HCT116 (cell line): ENCODE measurements around the gene LHX3. TPM values are rescaled to one million over a fixed set of nuclear protein-coding genes. Genes with fewer than 3 reads are reported as not detected.

ENCODE experiments used
- ATAC-seq: fragments of 200-7000 bp; cut with Tn5 transposase; 2 replicates; pipeline ENCODE4 v1.9.1; 2020; ENCODE audit warnings: mild to moderate bottlenecking, moderate library complexity
- BruUV-seq: library from RNA; stranded (reverse); fragments of 400-500 nt; replicated peaks from 2 replicates; lab custom pipeline; 2021; lab: Mats Ljungman, UMichigan
- CTCF ChIA-PET: fragments of 300-600 bp; sonication (Branson Sonifier 250); formaldehyde crosslinking; loops from one replicate; lab custom pipeline; 2021; ENCODE audit warnings: antibody characterized with exemption; lab: Charles Lee
- POLR2A ChIA-PET: fragments of 300-600, 350-600 bp; sonication (Branson Sonifier 250); formaldehyde crosslinking; loops from one replicate; lab custom pipeline; 2021; ENCODE audit warnings: antibody characterized with exemption; lab: Charles Lee
- RAD21 ChIA-PET, 2 experiments: fragments of 300-600 bp; sonication (Branson Sonifier 250); formaldehyde crosslinking; loops; one replicate each; lab custom pipeline; 2023; ENCODE audit warnings: low total read pairs in 2 of 2; ENCODE audit not compliant: uncharacterized antibody in 2 of 2, unreplicated experiment in 2 of 2, low non-redundant PET in 1 of 2; lab: Charles Lee
- DNase-seq: peaks from one replicate; pipeline ENCODE4 v3.0.0-alpha.2; 2010; ENCODE audit warnings: low read depth, low spot score
- H2AFZ ChIP-seq: fragments of 200-600 bp; shearing (Covaris generic), sonication (generic); 2 replicates; pipeline ENCODE4 v1.6.1; 2017; ENCODE audit warnings: low read depth, mixed run types, mixed read lengths, antibody characterized with exemption, low read length; ENCODE audit not compliant: poor library complexity, severe bottlenecking
- H3K27ac ChIP-seq: 2 replicates; pipeline ENCODE4 v1.5.1; 2012; ENCODE audit warnings: low read depth, low read length
- H3K27me3 ChIP-seq: fragments of 200-600 bp; sonication (generic); 2 replicates; pipeline ENCODE4 v1.6.1; 2016; ENCODE audit warnings: mixed run types, low read length, mixed read lengths; ENCODE audit not compliant: insufficient read depth
- H3K36me3 ChIP-seq, 2 experiments: fragments of 200-500 bp in 1 of 2; fragments of 200-600 bp in 1 of 2; sonication (Bioruptor generic) in 1 of 2; sonication (generic) in 1 of 2; 2 replicates each; pipeline versions ENCODE4 v1.5.1 to v1.6.1; 2014 to 2016; ENCODE audit warnings: low read length in 2 of 2, inconsistent platforms in 1 of 2, mixed read lengths in 1 of 2, mixed run types in 1 of 2; ENCODE audit not compliant: insufficient read depth in 2 of 2, control insufficient read depth in 1 of 2
- H3K4me1 ChIP-seq, 2 experiments: fragments of 200-600 bp in 1 of 2; sonication (generic) in 1 of 2; 2 replicates each; pipeline versions ENCODE4 v1.5.1 to v1.6.1; 2012 to 2017; ENCODE audit warnings: low read length in 2 of 2, inconsistent platforms in 1 of 2, mild to moderate bottlenecking in 1 of 2, mixed read lengths in 1 of 2, mixed run types in 1 of 2, moderate library complexity in 1 of 2; ENCODE audit not compliant: insufficient read depth in 2 of 2, control insufficient read depth in 1 of 2
- H3K4me2 ChIP-seq: fragments of 200-600 bp; sonication (generic); 2 replicates; pipeline ENCODE4 v1.6.1; 2017; ENCODE audit warnings: mixed run types, low read length, mixed read lengths
- H3K4me3 ChIP-seq, 2 experiments: fragments of 200-600 bp in 1 of 2; sonication (generic) in 1 of 2; replicated peaks in 1 of 2; 2 replicates each; pipeline ENCODE4 v1.5.1; 2011 to 2016; ENCODE audit warnings: low read length in 2 of 2, control low read depth in 1 of 2, low read depth in 1 of 2, mild to moderate bottlenecking in 1 of 2, mixed read lengths in 1 of 2, mixed run types in 1 of 2
- H3K79me2 ChIP-seq: fragments of 200-600 bp; sonication (generic); 2 replicates; pipeline ENCODE4 v1.6.1; 2017; ENCODE audit warnings: mild to moderate bottlenecking, mixed run types, low read length, moderate library complexity, mixed read lengths; ENCODE audit not compliant: insufficient read depth
- H3K9ac ChIP-seq: fragments of 200-600 bp; sonication (generic); 2 replicates; pipeline ENCODE4 v1.6.1; 2016; ENCODE audit warnings: low read length, mixed read lengths
- H3K9me2 ChIP-seq: fragments of 200-600 bp; sonication (generic), shearing (Covaris generic); 2 replicates; pipeline ENCODE4 v1.6.1; 2017; ENCODE audit warnings: mixed run types, mild to moderate bottlenecking, moderate library complexity; ENCODE audit not compliant: insufficient read depth
- H3K9me3 ChIP-seq, 2 experiments: fragments of 200-500 bp in 1 of 2; fragments of 200-600 bp in 1 of 2; sonication (Bioruptor generic) in 1 of 2; sonication (generic) in 1 of 2; 2 replicates each; pipeline ENCODE4 v1.6.1; 2014 to 2017; ENCODE audit warnings: low read length in 2 of 2, mixed read lengths in 2 of 2, inconsistent platforms in 1 of 2, low read depth in 1 of 2, mild to moderate bottlenecking in 1 of 2, mixed run types in 1 of 2, moderate library complexity in 1 of 2; ENCODE audit not compliant: control insufficient read depth in 1 of 2, insufficient read depth in 1 of 2
- H4K20me1 ChIP-seq: fragments of 200-600 bp; sonication (generic), shearing (Covaris generic); 2 replicates; pipeline ENCODE4 v1.6.1; 2017; ENCODE audit warnings: mixed run types, mild to moderate bottlenecking, moderate library complexity; ENCODE audit not compliant: insufficient read depth
- ATF3 ChIP-seq: IDR thresholded peaks from 2 replicates; pipeline ENCODE4 v1.6.1; 2012
- CBX3 ChIP-seq: IDR thresholded peaks from 2 replicates; pipeline ENCODE4 v1.6.1; 2012; ENCODE audit warnings: low read depth
- CEBPB ChIP-seq: IDR thresholded peaks from 2 replicates; pipeline ENCODE4 v1.6.1; 2012; ENCODE audit warnings: low read depth
- CTCF ChIP-seq, 3 experiments: fragments of 200-600 bp in 1 of 3; sonication (generic) in 1 of 3; IDR thresholded peaks in 2 of 3; conservative IDR thresholded peaks in 1 of 3; 2 replicates each; pipeline ENCODE4 v1.5.1; 2012 to 2017; ENCODE audit warnings: low read depth in 2 of 3, low read length in 2 of 3, antibody characterized with exemption in 1 of 3, borderline replicate concordance in 1 of 3, control low read depth in 1 of 3, mild to moderate bottlenecking in 1 of 3, mixed read lengths in 1 of 3, mixed run types in 1 of 3, moderate library complexity in 1 of 3; ENCODE audit not compliant: insufficient read depth in 1 of 3
- EGR1 ChIP-seq: IDR thresholded peaks from 2 replicates; pipeline ENCODE4 v1.6.1; 2012; ENCODE audit warnings: low read depth
- ELF1 ChIP-seq: IDR thresholded peaks from 2 replicates; pipeline ENCODE4 v1.6.1; 2012; ENCODE audit warnings: low read depth, borderline replicate concordance
- EZH2 ChIP-seq: fragments of 200-600 bp; sonication (generic); IDR thresholded peaks from 2 replicates; pipeline ENCODE4 v1.6.1; 2017; ENCODE audit warnings: antibody characterized with exemption, mixed run types
- EZH2phosphoT487 ChIP-seq: fragments of 200-600 bp; IDR thresholded peaks from 2 replicates; pipeline ENCODE4 v1.6.1; 2018; ENCODE audit warnings: antibody characterized with exemption, borderline replicate concordance
- FOSL1 ChIP-seq: IDR thresholded peaks from 2 replicates; pipeline ENCODE4 v1.6.1; 2012; ENCODE audit warnings: low read depth
- JUND ChIP-seq: IDR thresholded peaks from 2 replicates; pipeline ENCODE4 v1.6.1; 2012
- MAX ChIP-seq: IDR thresholded peaks from 2 replicates; pipeline ENCODE4 v1.6.1; 2012
- POLR2AphosphoS5 ChIP-seq: IDR thresholded peaks from 2 replicates; pipeline ENCODE4 v1.6.1; 2011; ENCODE audit warnings: mild to moderate bottlenecking, low read depth, low read length, moderate library complexity
- RAD21 ChIP-seq: IDR thresholded peaks from 2 replicates; pipeline ENCODE4 v1.6.1; 2012; ENCODE audit warnings: low read depth, mild to moderate bottlenecking
- SIN3A ChIP-seq: IDR thresholded peaks from 2 replicates; pipeline ENCODE4 v1.6.1; 2012; ENCODE audit warnings: low read depth
- SP1 ChIP-seq: IDR thresholded peaks from 2 replicates; pipeline ENCODE4 v1.6.1; 2012; ENCODE audit warnings: low read depth
- SRF ChIP-seq: IDR thresholded peaks from 2 replicates; pipeline ENCODE4 v1.6.1; 2012; ENCODE audit warnings: low read depth
- YY1 ChIP-seq: IDR thresholded peaks from 2 replicates; pipeline ENCODE4 v1.6.1; 2011; ENCODE audit warnings: low read length, low read depth, moderate library complexity, mild to moderate bottlenecking; ENCODE audit not compliant: insufficient replicate concordance; ENCODE audit errors: extremely low read depth
- ZBTB33 ChIP-seq: IDR thresholded peaks from 2 replicates; pipeline ENCODE4 v1.6.1; 2011; ENCODE audit warnings: mild to moderate bottlenecking, low read length, moderate library complexity; ENCODE audit not compliant: insufficient replicate concordance; ENCODE audit errors: extremely low read depth
- ZFX ChIP-seq: fragments of 450-650 bp; IDR thresholded peaks from 2 replicates; pipeline ENCODE4 v1.6.1; 2017
- ZNF274 ChIP-seq: fragments of 200-500 bp; sonication (Bioruptor generic); IDR thresholded peaks from 2 replicates; pipeline ENCODE4 v1.6.1; 2014; ENCODE audit warnings: mild to moderate bottlenecking, low read depth, low read length, inconsistent platforms
- intact Hi-C: fragments of 100-400 bp; cut with micrococcal nuclease; formaldehyde crosslinking; loops from 2 replicates; pipeline ENCODE4 v1.10.0; 2022
- total RNA-seq: library from RNA; stranded (reverse); gene quantifications from one replicate; pipeline ENCODE4 v1.2.1, GENCODE V29; 2021; ENCODE audit not compliant: unreplicated experiment

The LHX3 gene
- total RNA-seq, 1 experiment from 2014 or later = not detected

GRCh38 chr9:136204145-136204805 is 653 bp downstream of the LHX3 start:
- H3K36me3 ChIP-seq = peaks cover 6 to 7% of the 10 kb centered on the region in 2 experiments; a peak in 3 of 4 replicates
- H3K9ac ChIP-seq = no peak overlapping the region
- no peak overlapping the region for H3K4me2 ChIP-seq
- POLR2A ChIA-PET = no interaction called here
- no peak for ATAC-seq
- DNase-seq = no peak
- CTCF ChIA-PET = no interaction called here
- intact Hi-C loops = no loop called here
- RAD21 ChIA-PET = no interaction called here
- H3K27ac ChIP-seq = no peak overlapping the region
- no peak overlapping the region for H2AFZ ChIP-seq
- no peak overlapping the region for H3K4me3 ChIP-seq
- no peaks in the 10 kb centered on the region for H4K20me1 ChIP-seq
- no peaks in the 10 kb centered on the region for H3K79me2 ChIP-seq
- H3K9me3 ChIP-seq = no peaks in the 10 kb centered on the region
- no peaks in the 10 kb centered on the region for H3K4me1 ChIP-seq
- TF ChIP-seq MAX = no peak
- no peak for TF ChIP-seq EZH2phosphoT487
- no peak for TF ChIP-seq POLR2AphosphoS5
- TF ChIP-seq CTCF (IDR thresholded peaks at IDR 0.05 in 2 of 3, conservative IDR thresholded peaks at IDR 0.05 in 1 of 3; ENCODE audit: borderline replicate concordance in 1 of 3, insufficient read depth in 1 of 3, low read depth in 2 of 3, low read length in 2 of 3) = no peak
- no peak for TF ChIP-seq CEBPB
- no peak for TF ChIP-seq YY1
- TF ChIP-seq ELF1 = no peak
- TF ChIP-seq ATF3 = no peak
- TF ChIP-seq CBX3 = no peak
- no peak for TF ChIP-seq RAD21
- no peak for TF ChIP-seq SRF
- TF ChIP-seq SIN3A = no peak
- no peak for TF ChIP-seq ZFX
- TF ChIP-seq ZNF274 = no peak
- no peak for TF ChIP-seq SP1
- no peak for TF ChIP-seq JUND
- TF ChIP-seq ZBTB33 = no peak
- TF ChIP-seq FOSL1 = no peak
- TF ChIP-seq EGR1 = no peak
- no peak for TF ChIP-seq EZH2
- no peaks in the 10 kb centered on the region for H3K9me2 ChIP-seq
- BruUV-seq = no TSS peak
- H3K27me3 ChIP-seq = no peaks in the 10 kb centered on the region
